GM19467 (cell line): ENCODE data around the gene FBXL13.

Experiments used
- ATAC-seq: cut with Tn5 transposase; IDR thresholded peaks from one replicate; pipeline ENCODE4 v1.9.1; 2021; ENCODE audit warnings: mild to moderate bottlenecking, moderate library complexity; ENCODE audit not compliant: unreplicated experiment

FBXL13 gene

DNA sequence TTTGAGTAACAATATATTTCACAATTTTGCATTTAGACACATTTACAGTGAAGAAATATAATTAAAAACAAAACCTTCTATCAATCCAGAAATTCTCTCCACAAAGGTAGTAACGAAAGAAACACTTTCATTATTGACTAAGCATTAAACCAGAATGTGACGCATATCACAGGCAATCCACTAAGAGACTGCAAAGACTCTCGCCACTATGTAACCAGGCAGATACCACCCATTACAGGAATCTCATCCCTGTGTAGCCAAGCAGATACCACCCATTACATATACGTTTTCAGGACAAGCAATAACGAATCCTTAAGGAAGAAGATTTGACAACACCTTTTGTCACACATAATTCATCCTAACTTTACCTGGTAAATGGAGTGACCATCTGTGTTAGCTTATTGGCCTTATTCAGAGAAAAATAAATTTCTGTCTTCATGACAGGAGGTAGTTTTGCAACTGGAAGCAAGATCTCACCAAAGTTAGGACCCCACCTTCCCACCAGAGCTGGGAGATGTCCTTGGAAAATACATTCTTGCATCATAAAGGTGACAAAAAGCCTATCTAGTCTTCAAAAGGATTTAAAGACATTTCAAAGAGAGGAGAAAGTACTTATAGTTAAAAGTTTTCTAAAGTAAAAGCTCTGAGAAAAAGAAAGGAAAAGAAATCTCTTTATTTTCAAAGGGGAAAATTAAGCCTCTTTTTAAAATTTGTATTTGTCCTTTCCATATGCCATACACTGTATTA is 131.0 kb downstream of the FBXL13 start:
- no peak for ATAC-seq

DNA sequence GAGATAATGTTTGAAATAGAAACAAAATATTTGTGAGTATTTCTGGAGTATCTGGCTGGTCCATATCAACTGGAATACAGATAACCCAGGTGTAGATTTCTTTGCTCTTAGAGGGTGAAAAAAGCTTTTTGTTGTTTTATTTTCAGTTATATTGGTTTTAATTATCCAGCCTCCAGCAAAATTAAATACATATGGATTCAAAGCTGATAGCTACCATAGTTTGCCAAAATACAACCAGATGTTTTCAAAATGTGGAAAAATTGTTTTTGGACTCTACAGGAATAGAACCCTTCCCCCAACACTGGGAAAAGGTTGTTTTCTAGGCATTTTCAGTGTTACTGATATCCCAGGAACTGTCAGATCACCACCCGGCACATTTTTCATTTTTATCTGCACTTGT is 131.7 kb downstream of the FBXL13 start:
- ATAC-seq, result no peak

DNA sequence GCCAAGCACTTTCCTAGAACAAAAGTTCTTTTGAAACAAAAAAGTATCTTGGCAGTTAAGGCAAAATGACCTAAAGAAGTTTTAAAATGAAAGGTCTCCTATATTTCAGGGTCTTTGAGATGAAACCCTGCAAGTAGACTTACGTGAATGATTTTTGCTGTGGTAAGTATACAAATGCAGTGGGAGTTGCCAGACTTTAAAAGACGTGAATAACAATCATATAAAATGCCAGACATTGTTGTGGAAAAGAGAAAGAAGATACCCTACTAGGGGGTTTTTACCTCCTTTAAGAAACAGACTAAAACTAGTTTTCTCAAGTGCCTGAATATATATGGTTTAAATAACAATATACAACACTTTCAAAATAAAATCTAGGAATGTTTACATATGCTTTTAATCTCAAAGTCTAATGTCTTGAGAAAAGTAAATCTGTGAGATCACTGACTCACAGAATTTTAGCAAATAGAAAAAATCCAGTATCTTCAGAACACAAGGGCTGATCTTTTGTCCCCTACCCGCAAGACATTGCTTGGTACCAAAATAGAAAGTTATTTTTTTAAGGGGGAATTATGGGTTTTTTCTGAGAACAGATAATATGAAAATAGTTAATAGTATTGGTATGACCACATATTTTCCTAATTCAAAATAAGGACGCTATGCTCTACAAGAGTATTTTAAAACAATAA is 132.3 kb downstream of the FBXL13 start:
- ATAC-seq, result no peak

DNA sequence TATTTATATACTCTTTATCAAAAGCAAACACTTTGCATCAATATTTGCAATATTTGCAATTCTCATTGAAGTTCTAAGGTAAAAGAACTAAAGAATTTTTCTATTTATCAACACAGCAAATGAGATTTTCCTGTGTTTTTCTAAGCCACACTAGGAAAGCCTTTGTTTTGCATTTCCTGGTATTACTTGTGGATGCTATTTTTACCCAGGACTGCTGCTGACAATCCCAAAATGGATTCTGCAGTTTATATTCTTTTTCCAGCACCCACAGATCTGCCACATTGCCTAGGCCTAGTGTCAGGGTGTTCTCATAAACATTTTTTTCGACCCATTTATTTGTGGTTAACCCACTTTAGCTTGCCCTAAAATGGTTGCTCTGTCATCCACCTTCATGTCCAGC is 135.9 kb downstream of the FBXL13 start:
- no peak for ATAC-seq

DNA sequence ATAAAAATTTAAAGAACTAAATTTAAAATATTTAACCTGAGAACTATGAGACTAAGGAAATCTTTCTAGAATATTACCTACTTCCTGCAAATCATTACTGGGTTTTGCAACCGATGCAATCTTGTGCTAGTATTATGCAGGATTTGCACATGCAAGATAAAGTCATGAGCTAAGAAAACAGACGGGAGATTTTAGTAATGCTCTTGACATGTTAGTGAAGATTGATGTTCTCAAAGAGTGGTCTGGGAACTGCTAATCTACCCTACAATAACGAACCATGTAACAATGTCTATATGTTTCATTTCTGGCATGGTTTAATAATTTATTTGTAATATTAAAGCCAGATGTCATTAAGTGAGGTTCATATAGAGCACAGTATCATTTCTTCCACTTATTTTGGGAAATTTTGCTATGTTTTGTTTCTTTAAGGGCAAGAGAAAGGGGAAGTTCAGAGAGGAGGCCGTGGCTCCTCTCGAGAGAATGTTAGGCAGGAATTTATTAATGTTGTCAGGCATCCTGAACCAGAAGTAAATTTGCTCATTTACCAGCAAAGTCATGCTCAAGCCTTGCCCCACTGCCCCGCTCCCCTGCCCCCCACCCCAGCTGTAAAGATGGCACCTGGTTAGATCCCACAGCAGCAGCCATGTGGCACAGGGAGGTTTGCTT is 139.0 kb downstream of the FBXL13 start:
- no peak for ATAC-seq

DNA sequence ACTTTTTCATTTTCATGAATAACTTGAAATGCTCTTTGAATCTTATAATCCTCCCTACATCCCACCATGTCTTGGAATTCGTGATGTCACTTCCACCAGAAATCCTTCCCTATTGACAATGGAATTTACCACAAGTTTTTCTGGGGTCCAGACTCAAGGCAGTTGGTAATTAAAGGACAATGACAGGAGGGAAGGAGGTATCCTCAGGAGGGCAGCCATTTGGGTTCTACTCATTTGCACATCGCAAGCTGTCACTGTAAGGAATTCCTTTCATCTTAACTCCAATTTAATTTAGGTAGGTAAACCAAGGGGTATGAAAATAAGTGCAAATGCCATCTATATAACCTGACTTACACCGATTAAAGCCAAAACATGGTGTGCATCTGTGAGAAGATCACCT is 139.9 kb downstream of the FBXL13 start:
- no peak for ATAC-seq

DNA sequence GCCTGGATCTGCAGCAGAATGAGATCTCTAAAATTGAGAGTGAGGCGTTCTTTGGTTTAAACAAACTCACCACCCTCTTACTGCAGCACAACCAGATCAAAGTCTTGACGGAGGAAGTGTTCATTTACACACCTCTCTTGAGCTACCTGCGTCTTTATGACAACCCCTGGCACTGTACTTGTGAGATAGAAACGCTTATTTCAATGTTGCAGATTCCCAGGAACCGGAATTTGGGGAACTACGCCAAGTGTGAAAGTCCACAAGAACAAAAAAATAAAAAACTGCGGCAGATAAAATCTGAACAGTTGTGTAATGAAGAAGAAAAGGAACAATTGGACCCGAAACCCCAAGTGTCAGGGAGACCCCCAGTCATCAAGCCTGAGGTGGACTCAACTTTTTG is 140.4 kb downstream of the FBXL13 start:
- ATAC-seq, result no peak

DNA sequence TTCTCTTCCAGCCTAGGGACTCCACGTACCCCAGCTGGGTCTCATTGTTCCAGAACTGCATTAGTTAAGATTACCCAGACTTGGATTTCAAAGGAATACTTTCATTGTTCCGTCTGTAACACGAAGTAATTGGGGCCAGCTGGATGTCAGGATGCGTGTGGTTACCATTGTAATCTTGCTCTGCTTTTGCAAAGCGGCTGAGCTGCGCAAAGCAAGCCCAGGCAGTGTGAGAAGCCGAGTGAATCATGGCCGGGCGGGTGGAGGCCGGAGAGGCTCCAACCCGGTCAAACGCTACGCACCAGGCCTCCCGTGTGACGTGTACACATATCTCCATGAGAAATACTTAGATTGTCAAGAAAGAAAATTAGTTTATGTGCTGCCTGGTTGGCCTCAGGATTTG is 140.8 kb downstream of the FBXL13 start:
- no peak for ATAC-seq

DNA sequence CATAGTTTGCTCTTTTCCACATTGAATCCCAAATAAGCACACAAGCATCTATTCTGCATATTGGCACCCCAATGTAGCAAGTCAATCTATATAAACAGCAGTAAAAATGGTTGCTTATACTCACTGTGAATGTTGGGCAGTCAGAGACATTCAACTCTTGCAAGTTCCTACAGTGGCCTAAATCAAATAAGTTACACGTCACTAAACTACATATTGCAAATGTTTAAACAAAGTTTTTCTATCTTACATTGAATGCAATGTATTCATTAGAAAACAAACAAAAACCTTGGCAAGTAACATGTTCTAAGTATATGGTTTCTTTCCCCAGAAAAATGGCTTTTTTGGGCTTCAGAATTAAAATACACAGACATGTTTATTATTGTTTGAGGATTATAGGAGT is 142.8 kb downstream of the FBXL13 start:
- no peak for ATAC-seq

DNA sequence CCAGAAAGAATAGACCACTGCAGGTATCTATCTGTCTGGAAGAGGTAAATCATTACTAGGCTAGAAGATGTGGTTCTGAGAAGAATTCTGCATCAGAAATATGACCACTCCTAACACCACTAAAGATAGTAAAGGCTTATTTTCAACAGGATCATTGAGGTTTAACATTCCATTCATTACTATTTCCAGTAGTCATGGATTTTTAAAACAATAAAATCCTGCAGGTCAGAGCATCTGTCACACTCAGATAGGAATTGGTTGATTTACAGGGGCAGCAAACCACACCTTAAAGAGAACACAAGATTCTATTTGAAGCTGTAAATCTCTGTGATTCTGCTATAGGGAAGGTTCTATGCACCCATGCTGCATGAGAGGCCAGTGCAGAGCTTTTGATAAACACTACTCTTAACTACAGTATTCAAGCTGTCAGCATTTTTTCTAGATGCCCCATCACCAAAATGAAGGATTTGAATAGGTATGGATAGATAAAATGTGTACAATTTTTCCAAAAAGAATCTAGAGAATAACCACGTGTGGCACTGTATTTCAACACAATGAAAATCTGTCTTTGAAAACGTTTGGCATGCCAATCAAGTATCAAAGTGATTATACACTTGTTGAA is 147.2 kb downstream of the FBXL13 start:
- no peak for ATAC-seq

DNA sequence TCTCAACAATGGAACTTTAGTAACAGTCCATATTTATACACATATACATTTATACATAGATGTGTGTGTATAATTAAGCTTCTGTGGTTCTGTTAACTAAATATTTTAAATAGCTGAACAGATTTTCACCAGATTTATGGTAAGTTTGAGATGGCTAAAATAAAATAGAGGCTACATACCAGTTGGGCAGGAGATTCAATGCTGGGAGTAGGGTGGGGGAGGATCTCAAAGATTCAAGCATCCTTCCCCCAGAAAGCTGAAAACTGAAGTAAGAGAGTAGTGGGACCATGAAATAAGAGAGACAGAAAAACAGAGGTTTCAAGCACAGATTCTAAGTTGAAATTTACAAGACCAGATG is 147.8 kb downstream of the FBXL13 start:
- ATAC-seq, result no peak

DNA sequence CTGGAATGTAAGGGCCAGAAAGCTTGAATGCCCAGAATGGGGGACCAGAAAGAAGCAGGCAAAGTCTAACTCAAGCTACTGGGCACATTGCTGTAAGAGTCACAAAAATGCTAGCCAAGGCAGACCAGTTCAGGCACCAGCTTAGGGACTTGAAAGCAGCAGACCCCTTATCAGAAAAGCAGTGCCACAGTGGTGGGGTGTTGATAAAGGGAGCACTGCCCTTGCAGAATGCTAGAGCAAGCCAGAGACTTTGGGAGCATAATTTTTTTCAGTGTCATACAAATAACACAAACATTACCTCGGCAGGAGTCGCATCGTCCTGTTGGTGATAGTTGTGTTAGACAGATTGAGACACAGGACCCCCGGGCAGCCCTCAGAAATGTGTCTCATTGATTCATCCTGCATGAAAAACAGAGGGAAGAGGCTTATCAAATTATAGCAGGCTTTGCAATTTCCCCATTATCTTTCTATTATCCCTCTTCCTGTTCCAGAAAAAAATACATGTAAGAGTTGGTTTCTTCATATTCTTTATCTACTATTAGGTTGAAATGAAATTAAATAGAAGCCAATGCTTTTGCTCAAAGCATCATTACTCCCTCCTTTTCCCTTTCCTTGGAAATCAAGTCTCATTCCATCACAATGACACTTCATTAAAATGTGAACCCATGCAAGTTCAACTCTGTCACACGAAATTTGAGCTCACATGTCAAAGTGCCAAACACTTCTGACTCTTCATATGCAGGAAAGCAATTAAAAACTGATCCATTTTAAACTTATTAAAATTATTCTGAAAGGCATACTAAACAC is 148.4 kb downstream of the FBXL13 start:
- no peak for ATAC-seq

DNA sequence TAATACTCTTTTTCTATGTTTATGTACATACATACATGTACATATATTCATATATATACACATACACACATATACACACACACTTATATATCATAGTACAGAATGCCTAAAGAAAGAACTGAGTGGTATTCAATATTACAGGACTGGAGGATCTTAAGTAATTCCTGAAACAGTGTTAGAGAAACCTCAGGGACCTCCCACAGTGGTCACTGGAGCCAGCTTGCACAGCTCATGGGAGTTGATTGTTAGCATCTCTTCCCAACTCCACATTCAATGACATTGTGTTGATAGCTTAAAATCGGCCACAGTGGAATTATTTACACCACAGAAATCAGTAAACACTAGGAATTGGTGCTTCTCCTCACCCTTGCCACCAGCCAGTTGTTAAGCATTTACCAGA is 155.8 kb downstream of the FBXL13 start:
- no peak for ATAC-seq

DNA sequence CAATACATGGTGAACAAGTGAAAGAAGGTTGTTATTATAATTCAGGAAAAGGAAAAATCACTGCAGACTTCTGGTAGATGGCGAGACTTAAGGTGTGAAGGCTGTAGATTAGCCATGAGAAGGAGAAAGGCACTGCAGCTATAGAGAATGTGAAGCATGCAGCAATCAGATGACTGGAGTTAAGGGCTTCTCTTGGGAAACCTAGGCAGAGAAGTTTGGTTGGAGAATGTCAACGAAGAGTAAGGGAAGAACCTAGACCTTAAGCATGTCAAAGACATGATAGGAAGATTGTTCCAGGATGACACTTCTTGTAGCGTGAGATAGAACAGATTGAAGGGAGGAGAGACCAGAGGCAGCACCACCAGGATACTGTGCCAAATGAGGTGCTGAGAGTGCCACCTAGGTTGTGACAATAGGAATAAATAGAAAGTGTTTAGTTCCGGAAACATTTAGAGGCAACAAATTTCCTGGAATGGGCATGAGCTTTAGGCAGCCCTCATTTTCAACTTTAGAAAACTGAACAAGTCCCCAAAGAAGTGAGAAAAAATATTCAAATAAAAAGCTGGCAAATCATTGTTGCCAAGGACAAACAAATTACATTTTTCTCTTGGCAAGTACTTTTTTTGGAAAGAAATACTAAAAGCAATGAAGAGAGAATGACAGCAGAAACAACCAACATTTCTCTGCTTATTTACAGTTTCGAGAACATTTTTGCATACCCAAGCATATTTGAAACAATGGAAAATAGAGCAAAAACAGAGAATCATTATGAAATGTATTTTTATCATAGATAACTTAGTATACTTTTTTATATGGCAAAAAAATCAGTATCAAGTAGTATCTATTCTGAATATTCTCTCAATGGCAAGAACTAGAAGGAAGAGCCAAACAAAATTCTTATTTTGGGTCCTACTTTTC is 156.9 kb downstream of the FBXL13 start:
- ATAC-seq, result no peak

DNA sequence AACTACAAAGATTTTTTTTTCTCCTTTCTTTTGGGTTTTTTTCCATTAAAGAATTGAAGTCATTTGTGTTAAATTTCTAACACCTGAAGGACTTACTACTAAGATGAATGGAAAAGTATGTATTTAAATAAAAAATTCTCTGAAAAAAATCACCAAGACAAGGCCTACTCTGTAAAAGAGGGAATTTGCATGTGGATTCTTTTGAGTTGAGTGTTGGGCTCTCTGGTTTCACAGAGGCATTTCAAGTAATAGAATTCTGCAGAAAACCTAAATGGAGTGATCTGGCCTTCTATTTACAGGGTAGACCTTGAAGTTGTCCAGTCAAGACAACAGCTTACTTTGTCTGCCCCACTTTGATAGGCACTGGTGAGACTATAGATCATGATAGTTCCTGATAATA is 157.7 kb downstream of the FBXL13 start:
- no peak for ATAC-seq

DNA sequence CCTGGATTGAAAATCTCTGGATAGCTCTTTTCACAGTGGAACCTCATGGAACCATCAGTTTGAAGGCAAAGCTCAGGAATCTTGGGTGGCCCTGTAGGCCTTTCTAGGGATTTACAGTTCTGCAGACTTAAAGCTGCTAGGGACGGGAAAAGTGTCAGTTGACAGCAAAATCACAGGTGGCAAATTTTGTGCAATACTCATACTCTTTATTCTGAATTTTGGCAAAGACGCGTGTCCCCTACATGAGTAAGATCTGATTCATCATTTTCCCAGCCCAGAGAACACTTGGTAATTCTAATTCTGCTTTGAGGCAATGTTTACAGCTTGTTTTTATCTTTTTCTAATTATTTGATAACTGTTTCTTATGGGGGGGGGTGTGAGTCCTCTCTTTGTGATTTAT is 158.2 kb downstream of the FBXL13 start:
- no peak for ATAC-seq

DNA sequence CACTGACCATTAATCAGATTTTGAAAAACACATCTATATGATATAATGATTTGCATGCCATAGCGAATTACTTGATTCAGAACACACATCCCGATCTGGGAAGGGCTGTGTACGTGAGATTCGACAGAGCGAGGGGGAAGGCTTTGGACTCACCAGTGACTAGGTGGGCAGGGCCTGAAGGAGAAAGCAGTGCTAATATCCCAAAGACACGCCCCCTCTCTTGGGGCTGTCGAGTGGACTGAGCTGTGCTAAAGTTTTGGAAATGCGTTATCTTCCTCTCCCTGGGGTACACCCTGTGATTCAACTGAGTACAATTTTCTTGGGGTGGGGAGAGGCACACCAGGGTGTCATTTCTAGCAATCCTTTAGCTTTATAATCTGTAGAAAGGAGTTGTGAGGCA is 160.0 kb downstream of the FBXL13 start:
- no peak for ATAC-seq

DNA sequence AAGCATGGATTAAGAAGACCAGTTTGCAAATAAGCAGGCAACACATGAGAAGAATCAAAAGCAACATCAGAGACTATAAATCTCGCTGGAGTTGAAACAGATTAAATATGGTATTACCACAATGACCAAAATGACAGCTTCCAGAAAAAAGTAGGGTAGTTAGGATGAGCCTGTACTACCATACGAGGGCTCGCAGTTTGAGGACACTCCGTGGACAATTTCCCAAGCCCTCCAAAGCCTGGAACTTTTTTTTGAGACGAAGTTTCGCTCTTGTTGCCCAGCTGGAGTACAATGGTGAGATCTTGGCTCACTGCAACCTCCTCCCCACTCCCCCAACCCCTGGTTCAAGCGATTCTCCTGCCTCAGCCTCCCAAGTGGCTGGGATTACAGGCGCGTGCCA is 160.8 kb downstream of the FBXL13 start:
- no peak for ATAC-seq

DNA sequence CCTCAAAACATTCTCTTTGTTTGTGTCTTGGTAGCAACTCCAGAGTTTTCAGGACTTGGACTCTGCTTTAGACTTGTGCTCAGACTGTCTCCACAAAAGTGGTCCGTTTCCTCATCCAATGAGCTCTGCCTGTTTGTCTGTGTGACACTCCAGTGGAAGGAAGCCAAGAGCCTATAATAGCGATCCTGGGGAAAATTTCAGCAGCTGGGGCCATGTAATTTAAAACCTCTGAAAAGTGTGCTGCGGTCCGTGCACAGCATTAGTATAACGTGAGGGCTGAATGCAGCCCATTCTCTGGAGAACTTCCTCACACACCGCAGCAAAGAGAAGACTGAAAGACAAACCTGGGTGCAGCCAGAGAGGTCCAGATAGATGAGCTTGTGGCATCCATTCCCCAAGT is 161.9 kb downstream of the FBXL13 start, which contains the start of gene LRRC17:
LRRC17 (plus strand) TSS at position 259 of the 400 bp plus-strand sequence. CDS start 20,914 bp downstream, outside the sequence.
- ATAC-seq, result no peak

DNA sequence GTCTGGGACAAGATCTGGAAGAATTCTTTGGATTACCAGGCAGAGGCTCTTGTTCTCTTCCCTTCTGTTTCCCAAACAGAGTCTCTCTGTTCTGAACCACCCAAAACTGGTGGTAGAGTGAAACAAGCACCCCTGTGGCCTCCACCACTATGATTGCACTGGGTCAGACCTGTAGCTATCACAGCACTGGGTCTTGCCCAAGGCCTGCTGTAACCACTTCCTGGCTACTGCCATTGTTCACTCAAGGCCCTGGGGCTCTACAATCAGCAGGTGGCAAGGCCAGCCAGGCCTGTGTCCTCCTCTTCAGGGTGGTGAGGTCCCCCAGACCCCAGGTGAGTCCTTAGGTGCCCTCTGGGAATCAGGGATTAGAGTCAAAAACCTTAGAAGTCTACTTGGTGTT is 165.9 kb downstream of the FBXL13 start:
- ATAC-seq, result no peak
